Aorta (tissue), 5 donors: Measurements from ENCODE around the gene ATAD3A. TPM values are rescaled to one million over a fixed set of nuclear protein-coding genes. Genes with fewer than 3 reads are reported as not detected.
"Not testable (repeated sequence)": the region's sequence is repeated elsewhere in the genome, so short reads cannot be mapped to it uniquely, and the experiment has no call there.

Experiments
- ATAC-seq: fragments of 200-7000 bp; cut with Tn5 transposase; one replicate; pipeline ENCODE4 v1.9.1; 2022; ENCODE audit warnings: moderate library complexity; ENCODE audit not compliant: low FRiP score
- DNase-seq, 2 donors: peaks; one replicate each; pipeline ENCODE4 v3.0.0-alpha.2; 2020
- H3K27ac ChIP-seq, 2 donors: one replicate each; pipeline ENCODE4 v1.5.1; 2013; ENCODE audit warnings: low read length in 2 of 2, mild to moderate bottlenecking in 2 of 2, moderate library complexity in 2 of 2, control low read depth in 1 of 2, inconsistent platforms in 1 of 2, low read depth in 1 of 2
- H3K27me3 ChIP-seq, 2 donors: one replicate each; pipeline ENCODE4 v1.6.1; 2013; ENCODE audit warnings: control low read depth in 1 of 2, low read length in 1 of 2, mild to moderate bottlenecking in 1 of 2, moderate library complexity in 1 of 2; ENCODE audit not compliant: insufficient read depth in 2 of 2, control insufficient read depth in 1 of 2
- H3K36me3 ChIP-seq, 2 donors: one replicate each; pipeline ENCODE4 v1.6.1; 2013; ENCODE audit warnings: control low read depth in 1 of 2, low read length in 1 of 2, mild to moderate bottlenecking in 1 of 2; ENCODE audit not compliant: insufficient read depth in 2 of 2, control insufficient read depth in 1 of 2
- H3K4me1 ChIP-seq, 2 donors: one replicate each; pipeline ENCODE4 v1.6.1; 2013; ENCODE audit warnings: low read length in 2 of 2, control low read depth in 1 of 2, mild to moderate bottlenecking in 1 of 2, moderate library complexity in 1 of 2; ENCODE audit not compliant: insufficient read depth in 2 of 2, control insufficient read depth in 1 of 2
- H3K4me3 ChIP-seq, 2 donors: one replicate each; pipeline ENCODE4 v1.5.1; 2013; ENCODE audit warnings: low read length in 2 of 2, control low read depth in 1 of 2, mild to moderate bottlenecking in 1 of 2
- H3K9me3 ChIP-seq: one replicate; pipeline ENCODE4 v1.6.1; 2013; ENCODE audit warnings: mild to moderate bottlenecking, low read length; ENCODE audit not compliant: control insufficient read depth
- WGBS, 2 donors: extraction: QIAGEN DNeasy Blood & Tissue Kit; methylation state at CpG; one replicate each; pipeline ENCODE4 v1.1.7; 2013; 5-methylcytosine and 5-hydroxymethylcytosine counted together
- intact Hi-C, 2 donors: fragments of 100-400 bp; cut with DNase I; formaldehyde crosslinking; loops; one replicate each; pipeline versions ENCODE4 v1.14.2 to v1.15.0; 2022
- polyA plus RNA-seq, 2 donors: library from polyadenylated mRNA; stranded (reverse); fragments of 200-250 nt; gene quantifications; one replicate each; pipeline ENCODE4 v1.2.3, GENCODE V29; 2013
- total RNA-seq, 2 donors: library from RNA; stranded (reverse); fragmentation: NEBNext Ultra II Directional; extraction: Animal tissue kit (Norgen Biotek cat#: 25700); gene quantifications; one replicate each; pipeline ENCODE4 v1.2.1, GENCODE V29; 2021
- donor health status: healthy with polysubstance abuse.
- donor health status: Bipolar disorder and iron deficiency.
- donor health status: DM: no; HTN: no; CAD: no.
- donor health status: DM: no; HTN: no; CAD: no.
- donor health status: DM: yes; HTN: yes; CAD: no.

ATAD3A gene
- total and polyA plus RNA-seq, 4 donors: 8.3 to 20.2 (median 12.5) TPM

DNA sequence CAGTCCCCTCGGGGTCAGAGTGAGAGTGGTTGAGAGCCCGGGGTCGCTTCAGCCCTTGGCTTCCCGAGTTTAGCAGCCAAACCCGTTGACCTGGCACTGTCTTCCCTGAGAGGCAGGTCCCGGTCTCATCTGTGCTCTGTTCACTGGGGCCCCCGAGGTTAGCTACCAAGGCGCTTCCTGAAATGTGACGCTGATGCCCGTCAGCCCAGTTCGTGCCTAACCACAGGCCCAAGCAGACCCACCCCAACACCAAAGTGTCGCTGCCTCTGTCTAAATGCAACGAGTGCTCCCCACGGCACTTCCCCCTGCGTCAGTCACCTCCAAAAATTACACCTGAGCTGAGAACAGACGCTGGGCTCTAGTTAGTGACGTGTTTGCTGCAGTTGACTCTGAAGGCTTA lies 36.0 kb upstream of the ATAD3A start:
- H3K27ac ChIP-seq, ATAC-seq, H3K4me1 ChIP-seq, H3K4me3 ChIP-seq, intact Hi-C loops, H3K9me3 ChIP-seq, DNase-seq, H3K27me3 ChIP-seq, H3K36me3 ChIP-seq: not testable (repeated sequence)
- WGBS, 2 donors: 88 to 93% methylated on average over 11 to 15 of the region's 17 CpGs

DNA sequence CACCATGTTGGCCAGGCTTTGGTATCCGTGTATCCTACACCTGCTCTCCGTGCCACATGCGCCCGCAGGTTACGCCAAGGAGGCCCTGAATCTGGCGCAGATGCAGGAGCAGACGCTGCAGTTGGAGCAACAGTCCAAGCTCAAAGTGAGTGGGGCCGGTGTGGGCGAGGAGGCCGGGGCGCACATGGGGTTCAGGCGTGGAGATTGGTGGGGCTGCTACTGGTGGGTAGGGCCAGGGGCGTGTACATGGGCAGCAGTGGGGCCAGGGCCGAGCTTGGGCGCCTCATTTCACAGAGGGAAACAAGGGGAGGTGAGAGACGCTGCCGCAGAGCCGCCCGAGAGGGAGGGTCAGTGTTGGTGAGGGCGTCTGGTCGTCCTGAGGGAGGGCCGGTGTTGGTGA lies 34.8 kb upstream of the ATAD3A start:
- ATAC-seq (no peak), DNase-seq (no peak)
- 95 to 96% methylated on average over 22 of the region's 22 CpGs for WGBS, 2 donors
- H3K36me3 ChIP-seq: peaks cover 0 to 6% of the 10 kb centered on the region in 2 donors
- H3K27me3 ChIP-seq: no peaks in the 10 kb centered on the region
- intact Hi-C loops: no loop called here
- H3K4me3 ChIP-seq: no peak overlapping the region
- no peaks in the 10 kb centered on the region for H3K9me3 ChIP-seq
- H3K4me1 ChIP-seq: no peaks in the 10 kb centered on the region
- H3K27ac ChIP-seq: no peak overlapping the region

DNA sequence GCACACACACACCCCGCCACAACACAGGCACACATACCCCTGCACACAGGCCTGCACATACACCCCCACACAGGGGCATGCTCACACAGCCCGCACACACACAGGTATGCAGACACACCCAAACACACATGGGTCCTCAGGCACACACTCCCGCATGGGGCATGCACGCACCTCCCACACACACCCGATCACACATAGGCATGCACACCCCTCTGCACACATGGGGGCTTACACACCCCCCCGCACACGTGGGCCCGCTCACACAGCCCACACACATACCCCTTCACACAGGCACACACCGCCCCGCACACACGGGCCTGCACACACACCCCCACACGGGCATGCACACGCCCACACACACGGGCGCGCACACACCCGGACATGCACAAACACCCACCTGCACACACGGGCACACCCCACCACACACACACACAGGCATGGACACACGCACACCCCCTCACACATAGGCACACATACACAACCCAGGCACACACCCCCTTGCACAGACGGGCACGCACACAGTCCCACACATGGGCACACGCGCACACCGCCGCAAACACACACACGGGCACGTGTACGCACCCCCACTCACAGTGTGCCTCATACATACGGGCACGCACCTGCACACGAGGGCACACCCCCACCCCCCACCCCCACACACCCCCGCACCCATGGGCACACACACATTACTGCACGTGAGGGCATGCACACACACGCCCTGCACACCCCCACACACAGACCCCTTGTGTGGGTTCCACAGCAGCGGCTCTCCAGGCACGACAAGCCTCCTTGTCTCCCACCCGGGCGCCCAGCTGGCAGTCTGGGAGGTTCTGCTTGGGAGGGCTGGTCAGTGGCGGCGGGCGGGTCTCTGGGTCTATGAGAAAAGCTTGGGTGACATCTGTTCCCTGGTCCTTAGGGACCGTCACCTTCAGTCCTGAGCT lies 32.1 kb upstream of the ATAD3A start:
- Histone ChIP-seq H3K9me3 (no peaks in the 10 kb centered on the region), H3K27me3 (no peaks in the 10 kb centered on the region), H3K4me1 (no peaks in the 10 kb centered on the region), H3K4me3 (no peak overlapping the region), H3K27ac (no peak overlapping the region), H3K36me3 (peaks cover 0 to 8% of the 10 kb centered on the region in 2 donors)
- ATAC-seq (no peak), DNase-seq (no peak)
- WGBS, 2 donors: 93 to 95% methylated on average over 42 of the region's 42 CpGs
- intact Hi-C loops: no loop called here

DNA sequence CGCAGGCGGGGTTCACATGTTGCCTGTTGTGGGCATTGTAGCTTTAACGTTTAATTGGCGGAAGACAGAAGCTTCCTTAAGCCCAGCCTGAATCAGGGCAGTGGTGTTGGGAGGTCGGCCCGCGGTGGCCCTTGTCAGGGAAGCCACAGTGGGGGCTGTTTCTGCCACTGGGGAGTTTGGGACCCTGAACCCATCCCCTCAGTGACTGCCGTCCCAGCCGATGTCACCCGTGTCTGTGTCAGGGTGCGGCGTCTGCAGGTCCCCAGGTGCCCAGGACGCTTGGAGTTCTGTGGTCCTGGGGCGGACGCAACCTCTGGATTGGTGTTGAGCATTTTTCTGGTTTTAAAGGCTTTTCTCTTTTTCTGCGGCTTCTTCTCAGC lies 31.5 kb upstream of the ATAD3A start:
- H3K27me3 ChIP-seq, DNase-seq, intact Hi-C loops, H3K4me3 ChIP-seq, H3K4me1 ChIP-seq, H3K27ac ChIP-seq, ATAC-seq, H3K9me3 ChIP-seq, H3K36me3 ChIP-seq: not testable (repeated sequence)
- WGBS, 2 donors: 92 to 96% methylated on average over 16 of the region's 16 CpGs

DNA sequence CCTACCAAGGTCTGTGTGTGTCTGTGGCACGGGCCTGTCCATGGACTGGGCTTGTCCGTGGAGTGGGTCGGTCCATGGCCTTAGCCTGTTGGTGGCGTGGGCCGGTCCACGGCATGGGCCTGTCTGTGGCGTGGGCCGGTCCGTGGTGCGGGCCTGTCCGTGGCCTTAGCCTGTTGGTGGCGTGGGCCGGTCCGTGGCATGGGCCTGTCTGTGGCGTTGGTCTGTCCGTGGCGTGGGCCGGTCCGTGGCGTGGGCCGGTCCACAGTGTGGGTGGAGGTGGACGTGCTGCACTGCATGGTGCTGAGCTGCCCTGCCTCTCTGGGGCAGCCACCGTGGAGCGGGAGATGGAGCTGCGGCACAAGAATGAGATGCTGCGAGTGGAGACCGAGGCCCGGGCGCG lies 30.2 kb upstream of the ATAD3A start:
- 97 to 98% methylated on average over 18 to 30 of the region's 30 CpGs for WGBS, 2 donors
- H3K4me1 ChIP-seq, H3K36me3 ChIP-seq, intact Hi-C loops, H3K4me3 ChIP-seq, DNase-seq, H3K27me3 ChIP-seq, H3K27ac ChIP-seq, H3K9me3 ChIP-seq: not testable (repeated sequence)
- peak; percentile 53 for ATAC-seq

DNA sequence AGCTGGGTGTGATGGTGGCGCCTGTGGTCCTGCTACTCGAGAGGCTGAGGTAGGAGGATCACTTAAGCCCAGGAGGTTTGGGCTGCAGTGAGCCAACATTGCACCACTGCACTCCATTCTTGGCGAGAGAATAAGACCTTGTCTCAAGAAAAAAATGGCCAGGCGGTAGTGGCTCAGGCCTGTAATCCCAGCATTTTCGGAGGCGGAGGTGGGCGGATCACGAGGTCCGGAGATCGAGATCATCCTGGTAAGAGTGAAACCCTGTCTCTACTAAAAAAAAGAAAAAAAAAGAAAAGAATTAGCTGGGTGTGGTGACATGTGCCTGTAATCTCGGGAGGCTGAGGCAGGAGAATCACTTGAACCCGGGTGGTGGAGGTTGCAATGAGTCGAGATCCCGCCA lies 29.1 kb upstream of the ATAD3A start:
- Histone ChIP-seq H3K27ac (no peak overlapping the region), H3K27me3 (no peaks in the 10 kb centered on the region), H3K4me1 (no peaks in the 10 kb centered on the region), H3K4me3 (no peak overlapping the region), H3K36me3 (peaks cover 0 to 10% of the 10 kb centered on the region in 2 donors), H3K9me3 (no peaks in the 10 kb centered on the region)
- 96% methylated on average over 14 of the region's 14 CpGs for WGBS, 2 donors
- DNase-seq: no peak
- ATAC-seq: no peak
- intact Hi-C loops: no loop called here

DNA sequence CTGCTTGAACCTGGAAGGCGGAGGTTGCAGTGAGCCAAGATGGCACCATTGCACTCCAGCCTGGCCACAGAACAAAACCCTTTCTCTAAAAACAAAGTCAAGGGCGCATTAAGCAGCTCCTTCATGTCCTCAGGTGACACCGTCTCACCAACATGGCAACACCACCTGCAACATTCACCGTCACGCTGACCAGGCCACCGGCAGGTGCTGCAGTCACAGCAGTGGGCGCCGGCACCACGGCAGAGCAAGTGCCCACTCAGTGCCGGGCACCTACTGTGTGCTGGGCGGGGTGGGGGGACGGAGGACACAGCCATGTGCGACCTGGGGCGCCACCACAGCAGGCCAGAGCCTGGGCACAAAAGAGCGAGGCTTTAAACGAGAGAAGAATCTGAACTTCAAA lies 28.2 kb upstream of the ATAD3A start:
- WGBS, 2 donors: 95% methylated on average over 16 of the region's 16 CpGs
- no peak overlapping the region for H3K4me3 ChIP-seq
- no peaks in the 10 kb centered on the region for H3K4me1 ChIP-seq
- no peak overlapping the region for H3K27ac ChIP-seq
- peaks cover 0 to 9% of the 10 kb centered on the region in 2 donors for H3K36me3 ChIP-seq
- H3K27me3 ChIP-seq: no peaks in the 10 kb centered on the region
- ATAC-seq (no peak), DNase-seq (no peak)
- intact Hi-C loops: no loop called here
- no peaks in the 10 kb centered on the region for H3K9me3 ChIP-seq

DNA sequence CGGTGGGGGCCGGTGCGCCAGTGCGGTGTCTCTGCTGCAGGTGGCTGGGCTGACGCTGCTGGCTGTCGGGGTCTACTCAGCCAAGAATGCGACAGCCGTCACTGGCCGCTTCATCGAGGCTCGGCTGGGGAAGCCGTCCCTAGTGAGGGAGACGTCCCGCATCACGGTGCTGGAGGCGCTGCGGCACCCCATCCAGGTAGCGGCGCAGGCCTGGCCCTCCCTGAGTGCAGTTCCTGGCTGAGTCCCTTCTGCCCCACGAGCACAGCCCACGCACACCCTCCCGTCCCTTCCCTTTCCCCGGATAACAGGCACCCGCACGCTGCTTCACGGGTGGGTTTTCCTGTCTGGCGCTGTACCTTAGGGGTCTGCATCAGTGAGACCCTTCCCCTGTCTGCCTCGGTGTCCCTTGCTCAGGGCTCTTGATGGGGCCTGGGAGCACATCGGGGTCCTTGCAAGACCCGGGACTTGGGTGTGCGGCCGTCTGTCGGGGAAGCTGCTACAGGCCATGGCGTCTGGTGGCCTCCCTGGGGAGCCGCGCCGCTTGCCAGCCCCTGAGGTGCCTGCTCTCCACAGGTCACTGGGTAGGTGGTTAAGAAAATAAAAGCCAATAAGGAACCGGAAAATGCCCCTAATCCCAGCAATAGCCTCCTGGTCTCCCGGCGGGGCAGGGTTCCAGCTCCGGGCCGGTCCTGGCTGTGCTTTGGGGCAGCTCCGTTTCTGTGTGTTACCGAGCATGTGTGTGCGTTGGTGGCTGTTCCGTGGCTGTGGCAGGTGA lies 26.8 kb upstream of the ATAD3A start:
- ATAC-seq, intact Hi-C loops, H3K4me3 ChIP-seq, DNase-seq, H3K9me3 ChIP-seq, H3K27ac ChIP-seq, H3K4me1 ChIP-seq, H3K36me3 ChIP-seq, H3K27me3 ChIP-seq: not testable (repeated sequence)
- 93 to 94% methylated on average over 32 to 43 of the region's 46 CpGs for WGBS, 2 donors
